ENCODE measurements around the gene HDLBP.

The HDLBP gene

GRCh38 chr2:241223211-241224017, 92.1 kb downstream of the HDLBP start:
- TF ChIP-seq, protein P1, sequence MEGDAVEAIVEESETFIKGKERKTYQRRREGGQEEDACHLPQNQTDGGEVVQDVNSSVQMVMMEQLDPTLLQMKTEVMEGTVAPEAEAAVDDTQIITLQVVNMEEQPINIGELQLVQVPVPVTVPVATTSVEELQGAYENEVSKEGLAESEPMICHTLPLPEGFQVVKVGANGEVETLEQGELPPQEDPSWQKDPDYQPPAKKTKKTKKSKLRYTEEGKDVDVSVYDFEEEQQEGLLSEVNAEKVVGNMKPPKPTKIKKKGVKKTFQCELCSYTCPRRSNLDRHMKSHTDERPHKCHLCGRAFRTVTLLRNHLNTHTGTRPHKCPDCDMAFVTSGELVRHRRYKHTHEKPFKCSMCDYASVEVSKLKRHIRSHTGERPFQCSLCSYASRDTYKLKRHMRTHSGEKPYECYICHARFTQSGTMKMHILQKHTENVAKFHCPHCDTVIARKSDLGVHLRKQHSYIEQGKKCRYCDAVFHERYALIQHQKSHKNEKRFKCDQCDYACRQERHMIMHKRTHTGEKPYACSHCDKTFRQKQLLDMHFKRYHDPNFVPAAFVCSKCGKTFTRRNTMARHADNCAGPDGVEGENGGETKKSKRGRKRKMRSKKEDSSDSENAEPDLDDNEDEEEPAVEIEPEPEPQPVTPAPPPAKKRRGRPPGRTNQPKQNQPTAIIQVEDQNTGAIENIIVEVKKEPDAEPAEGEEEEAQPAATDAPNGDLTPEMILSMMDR (conservative IDR thresholded peaks at IDR 0.05): no peak
- no peak for TF ChIP-seq ZFX (IDR thresholded peaks at IDR 0.05)
- H3K27ac ChIP-seq: no peak overlapping the region

- H3K27ac ChIP-seq: no peak overlapping the region
- TF ChIP-seq ZFX (IDR thresholded peaks at IDR 0.05): no peak
- TF ChIP-seq, protein P1 (conservative IDR thresholded peaks at IDR 0.05): no peak
Measured at GRCh38 chr2:241219856-241220356, 95.6 kb downstream of the HDLBP start.

- H3K27ac ChIP-seq: no peak overlapping the region; the same call in 1 of the 2 replicates
- TF ChIP-seq, protein P1 (conservative IDR thresholded peaks at IDR 0.05): no peak; the same call in 1 of the 2 replicates
- no peak for TF ChIP-seq ZFX (IDR thresholded peaks at IDR 0.05)
Measured at GRCh38 chr2:241219030-241219382, 96.5 kb downstream of the HDLBP start.

- no peak for TF ChIP-seq ZFX (IDR thresholded peaks at IDR 0.05)
- TF ChIP-seq, protein P1 (conservative IDR thresholded peaks at IDR 0.05): peak; percentile 51
- H3K27ac ChIP-seq: peak overlapping the region; percentile 56
Measured at GRCh38 chr2:241218131-241219029, 97.1 kb downstream of the HDLBP start.

GRCh38 chr2:241217320-241218031, 98.0 kb downstream of the HDLBP start:
- TF ChIP-seq, protein P1 (conservative IDR thresholded peaks at IDR 0.05): no peak
- TF ChIP-seq ZFX (IDR thresholded peaks at IDR 0.05): no peak

DNA sequence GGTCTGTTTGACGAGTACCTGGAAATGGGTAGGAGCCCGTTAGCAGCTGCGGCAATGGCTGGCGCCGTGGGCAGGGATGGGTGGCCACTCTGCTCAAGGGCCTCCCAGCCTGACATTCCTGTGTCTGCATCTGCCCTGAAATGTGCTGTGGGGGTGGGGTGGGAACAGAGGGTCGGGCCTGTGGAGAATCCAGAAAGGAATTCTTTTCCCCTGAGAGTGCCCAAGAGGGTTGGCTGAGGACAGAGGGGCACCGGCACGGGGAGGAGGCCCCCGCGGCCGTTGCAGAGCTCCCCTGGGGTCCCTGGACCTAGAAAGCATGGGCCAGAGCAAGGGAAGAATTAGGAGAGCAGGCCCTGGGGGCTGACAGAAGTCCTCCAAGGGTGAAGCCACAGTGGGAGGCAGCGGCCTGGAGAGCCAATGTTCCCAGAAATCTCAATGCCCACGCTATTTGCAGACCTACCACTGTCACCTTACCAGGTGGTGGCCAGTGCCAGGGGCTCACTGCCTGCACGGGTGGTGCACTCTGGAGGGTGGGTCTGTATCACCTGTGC, 99.2 kb downstream of the HDLBP start:
- H3K27ac ChIP-seq: no peak overlapping the region
- TF ChIP-seq, protein P1 (conservative IDR thresholded peaks at IDR 0.05): no peak
- TF ChIP-seq ZFX (IDR thresholded peaks at IDR 0.05): no peak

More at GRCh38 chr2:241217320-241218031, 98.0 kb downstream of the HDLBP start:
- no peak overlapping the region for H3K27ac ChIP-seq

All from C4-2B (cell line).